WTC11 (cell line): ENCODE data around the gene SEL1L3. TPM values are rescaled to one million over a fixed set of nuclear protein-coding genes. Genes with fewer than 3 reads are reported as not detected.

ENCODE experiments used
- ATAC-seq: fragments of 200-7000 bp; cut with Tn5 transposase; 2 replicates; pipeline ENCODE4 v1.10.0; 2021; ENCODE audit warnings: mild to moderate bottlenecking, moderate library complexity
- CTCF ChIA-PET: fragments of 300-600 bp; sonication (Branson Sonifier 250); formaldehyde crosslinking; loops from one replicate; lab custom pipeline; 2021; ENCODE audit warnings: antibody characterized with exemption; lab: Charles Lee
- POLR2A ChIA-PET: fragments of 350-600 bp; sonication (Branson Sonifier 250); formaldehyde crosslinking; loops from one replicate; lab custom pipeline; 2021; ENCODE audit warnings: antibody characterized with exemption; lab: Charles Lee
- DNase-seq: peaks from one replicate; pipeline ENCODE4 v3.0.0; 2021; ENCODE audit warnings: low spot score
- H3K27ac Mint-ChIP-seq: 2 replicates; pipeline ENCODE4 v1.8.0; 2021; ENCODE audit warnings: mixed read lengths
- H3K27me3 Mint-ChIP-seq: 2 replicates; pipeline ENCODE4 v1.8.0; 2021; ENCODE audit warnings: low read depth, mild to moderate bottlenecking, moderate library complexity, mixed read lengths
- H3K36me3 Mint-ChIP-seq: 2 replicates; pipeline ENCODE4 v1.8.0; 2021; ENCODE audit warnings: mixed read lengths
- H3K4me1 Mint-ChIP-seq: 2 replicates; pipeline ENCODE4 v1.8.0; 2022; ENCODE audit warnings: mixed read lengths
- H3K4me3 Mint-ChIP-seq: 2 replicates; pipeline ENCODE4 v1.8.0; 2021; ENCODE audit warnings: mild to moderate bottlenecking, moderate library complexity, mixed read lengths
- H3K9me3 Mint-ChIP-seq: 2 replicates; pipeline ENCODE4 v1.8.0; 2021; ENCODE audit warnings: mixed read lengths
- ATF1 ChIP-seq: sonication (generic); formaldehyde crosslinking; IDR thresholded peaks from 2 replicates; pipeline ENCODE4 v1.8.1; 2023; ENCODE audit warnings: mild to moderate bottlenecking, moderate library complexity, missing genetic modification reagents
- CDX4 ChIP-seq: fragments of 250-450 bp; sonication (Bioruptor Pico); IDR thresholded peaks from 2 replicates; pipeline ENCODE4 v1.9.0; 2021; ENCODE audit warnings: moderate library complexity, mild to moderate bottlenecking, inconsistent platforms, borderline replicate concordance
- CREB1 ChIP-seq: sonication (generic); formaldehyde crosslinking; IDR thresholded peaks from 2 replicates; pipeline ENCODE4 v1.8.0; 2023; ENCODE audit warnings: mild to moderate bottlenecking, missing genetic modification reagents
- CREM ChIP-seq: sonication (generic); formaldehyde crosslinking; IDR thresholded peaks from 2 replicates; pipeline ENCODE4 v1.8.1; 2022; ENCODE audit warnings: mild to moderate bottlenecking, missing genetic modification reagents, moderate library complexity
- FOXJ3 ChIP-seq: sonication (generic); formaldehyde crosslinking; IDR thresholded peaks from 2 replicates; pipeline ENCODE4 v1.9.0; 2021; ENCODE audit warnings: missing genetic modification reagents, mild to moderate bottlenecking, borderline replicate concordance
- FOXP1 ChIP-seq: sonication (generic); formaldehyde crosslinking; IDR thresholded peaks from 2 replicates; pipeline ENCODE4 v1.8.0; 2022; ENCODE audit warnings: missing genetic modification reagents, mild to moderate bottlenecking, moderate library complexity, borderline replicate concordance
- GTF2I ChIP-seq: fragments of 250-450 bp; sonication (Bioruptor Pico); conservative IDR thresholded peaks from 2 replicates; pipeline ENCODE4 v1.4.0; 2021; ENCODE audit warnings: mild to moderate bottlenecking
- NFATC4 ChIP-seq: fragments of 250-450 bp; sonication (Bioruptor Pico); IDR thresholded peaks from 2 replicates; pipeline ENCODE4 v1.9.0; 2021; ENCODE audit warnings: mild to moderate bottlenecking
- NFE2L1 ChIP-seq: sonication (generic); formaldehyde crosslinking; IDR thresholded peaks from 2 replicates; pipeline ENCODE4 v1.8.1; 2023; ENCODE audit warnings: missing genetic modification reagents
- NR2C2 ChIP-seq: sonication (generic); formaldehyde crosslinking; IDR thresholded peaks from 2 replicates; pipeline ENCODE4 v1.8.0; 2022; ENCODE audit warnings: mild to moderate bottlenecking, missing genetic modification reagents
- NR3C1 ChIP-seq: sonication (generic); formaldehyde crosslinking; conservative IDR thresholded peaks from 2 replicates; pipeline ENCODE4 v1.8.1; 2023; ENCODE audit warnings: low read depth, mild to moderate bottlenecking, missing genetic modification reagents
- RELA ChIP-seq: sonication (generic); formaldehyde crosslinking; IDR thresholded peaks from 2 replicates; pipeline ENCODE4 v1.8.1; 2022; ENCODE audit warnings: missing genetic modification reagents, mild to moderate bottlenecking, borderline replicate concordance
- RORB ChIP-seq: fragments of 250-450 bp; sonication (Bioruptor Pico); IDR thresholded peaks from 2 replicates; pipeline ENCODE4 v1.9.0; 2021; ENCODE audit warnings: mild to moderate bottlenecking
- TEAD4 ChIP-seq: sonication (generic); formaldehyde crosslinking; IDR thresholded peaks from 2 replicates; pipeline ENCODE4 v1.8.0; 2022; ENCODE audit warnings: mild to moderate bottlenecking, missing genetic modification reagents
- TP53 ChIP-seq: sonication (generic); formaldehyde crosslinking; IDR thresholded peaks from 2 replicates; pipeline ENCODE4 v1.8.1; 2023; ENCODE audit warnings: mild to moderate bottlenecking, missing genetic modification reagents
- ZNF121 ChIP-seq: sonication (generic); formaldehyde crosslinking; IDR thresholded peaks from 2 replicates; pipeline ENCODE4 v1.8.0; 2023; ENCODE audit warnings: missing genetic modification reagents
- ZNF232 ChIP-seq: sonication (generic); formaldehyde crosslinking; IDR thresholded peaks from 2 replicates; pipeline ENCODE4 v1.8.0; 2022; ENCODE audit warnings: mild to moderate bottlenecking, missing genetic modification reagents
- ZNF423 ChIP-seq: fragments of 250-450 bp; sonication (Bioruptor Pico); IDR thresholded peaks from 2 replicates; pipeline ENCODE4 v2.1.2; 2022; ENCODE audit warnings: mild to moderate bottlenecking, moderate library complexity
- ZNF512 ChIP-seq: sonication (generic); formaldehyde crosslinking; IDR thresholded peaks from 2 replicates; pipeline ENCODE4 v1.8.1; 2022; ENCODE audit warnings: missing genetic modification reagents, borderline replicate concordance
- total RNA-seq: library from RNA; stranded (reverse); gene quantifications from 3 replicates; pipeline ENCODE4 v1.2.3, GENCODE V29; 2021
- TF ChIP-seq, protein P1 (sequence below): sonication (generic); formaldehyde crosslinking; IDR thresholded peaks from 2 replicates; pipeline ENCODE4 v1.8.0; 2022; ENCODE audit warnings: mild to moderate bottlenecking, missing genetic modification reagents
- TF ChIP-seq, protein P2 (sequence below): sonication (generic); formaldehyde crosslinking; IDR thresholded peaks from 2 replicates; pipeline ENCODE4 v1.8.0; 2022; ENCODE audit warnings: mild to moderate bottlenecking, missing genetic modification reagents
- TF ChIP-seq, protein P3 (sequence below): fragments of 250-450 bp; sonication (Bioruptor Pico); IDR thresholded peaks from 2 replicates; pipeline ENCODE4 v1.8.0; 2021; ENCODE audit warnings: mild to moderate bottlenecking
- TF ChIP-seq, protein P4 (sequence below): sonication (generic); formaldehyde crosslinking; IDR thresholded peaks from 2 replicates; pipeline ENCODE4 v1.8.0; 2022; ENCODE audit warnings: missing genetic modification reagents
- TF ChIP-seq, protein P5 (sequence below): sonication (generic); formaldehyde crosslinking; IDR thresholded peaks from 2 replicates; pipeline ENCODE4 v1.8.1; 2022; ENCODE audit warnings: low read depth, mild to moderate bottlenecking, moderate library complexity, missing genetic modification reagents, borderline replicate concordance

SEL1L3 gene
- total RNA-seq, 1 experiment from 2014 or later: 31.5 TPM

DNA sequence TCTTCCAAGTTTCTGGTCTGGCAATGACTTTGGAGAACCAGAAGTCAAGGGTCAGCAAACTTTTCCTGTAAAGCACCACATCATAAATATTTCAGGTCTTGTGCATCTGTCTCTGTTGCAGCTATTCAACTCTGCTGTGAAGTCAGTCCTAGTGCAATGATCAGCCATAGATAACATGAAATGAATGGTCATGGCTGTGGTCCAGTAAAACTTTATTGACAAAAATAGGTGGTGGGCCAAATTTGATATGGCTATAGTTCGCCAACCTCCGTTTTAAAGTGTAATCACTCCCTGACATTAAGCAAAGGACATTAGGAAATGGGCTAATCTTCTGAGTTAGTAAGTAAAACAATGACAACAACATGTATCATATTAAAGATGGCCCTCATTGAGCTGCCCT, 20.8 kb upstream of the SEL1L3 start:
- Mint-ChIP-seq H3K4me3 (no peak overlapping the region), H3K27ac (no peak overlapping the region), H3K27me3 (no peaks in the 10 kb centered on the region), H3K36me3 (no peaks in the 10 kb centered on the region), H3K9me3 (peaks cover 4% of the 10 kb centered on the region; the same call in 1 of the 2 replicates), H3K4me1 (peaks cover 3% of the 10 kb centered on the region)
- ATAC-seq (no peak), DNase-seq (no peak)
- TF ChIP-seq, protein P1, sequence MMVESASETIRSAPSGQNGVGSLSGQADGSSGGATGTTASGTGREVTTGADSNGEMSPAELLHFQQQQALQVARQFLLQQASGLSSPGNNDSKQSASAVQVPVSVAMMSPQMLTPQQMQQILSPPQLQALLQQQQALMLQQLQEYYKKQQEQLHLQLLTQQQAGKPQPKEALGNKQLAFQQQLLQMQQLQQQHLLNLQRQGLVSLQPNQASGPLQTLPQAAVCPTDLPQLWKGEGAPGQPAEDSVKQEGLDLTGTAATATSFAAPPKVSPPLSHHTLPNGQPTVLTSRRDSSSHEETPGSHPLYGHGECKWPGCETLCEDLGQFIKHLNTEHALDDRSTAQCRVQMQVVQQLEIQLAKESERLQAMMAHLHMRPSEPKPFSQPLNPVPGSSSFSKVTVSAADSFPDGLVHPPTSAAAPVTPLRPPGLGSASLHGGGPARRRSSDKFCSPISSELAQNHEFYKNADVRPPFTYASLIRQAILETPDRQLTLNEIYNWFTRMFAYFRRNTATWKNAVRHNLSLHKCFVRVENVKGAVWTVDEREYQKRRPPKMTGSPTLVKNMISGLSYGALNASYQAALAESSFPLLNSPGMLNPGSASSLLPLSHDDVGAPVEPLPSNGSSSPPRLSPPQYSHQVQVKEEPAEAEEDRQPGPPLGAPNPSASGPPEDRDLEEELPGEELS (CRISPR knock-in tag): no peak
- TF ChIP-seq ZNF121: no peak
- TF ChIP-seq, protein P2, sequence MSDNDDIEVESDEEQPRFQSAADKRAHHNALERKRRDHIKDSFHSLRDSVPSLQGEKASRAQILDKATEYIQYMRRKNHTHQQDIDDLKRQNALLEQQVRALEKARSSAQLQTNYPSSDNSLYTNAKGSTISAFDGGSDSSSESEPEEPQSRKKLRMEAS (CRISPR knock-in tag): no peak
- no peak for TF ChIP-seq GTF2I (CRISPR knock-in tag)
- TF ChIP-seq ZNF232 (CRISPR knock-in tag): no peak
- no peak for TF ChIP-seq NFATC4 (CRISPR knock-in tag)
- no peak for TF ChIP-seq FOXJ3 (CRISPR knock-in tag)
- no peak for TF ChIP-seq RORB (CRISPR knock-in tag)
- TF ChIP-seq ZNF423 (CRISPR knock-in tag): no peak
- no peak for TF ChIP-seq CDX4 (CRISPR knock-in tag)
- no peak for TF ChIP-seq FOXP1
- TF ChIP-seq NR2C2 (CRISPR knock-in tag): no peak
- no peak for TF ChIP-seq RELA (CRISPR knock-in tag)
- no peak for TF ChIP-seq TEAD4 (CRISPR knock-in tag)
- TF ChIP-seq ZNF512 (CRISPR knock-in tag): no peak
- TF ChIP-seq TP53 (CRISPR knock-in tag): no peak
- ChIA-PET CTCF (no interaction called here), POLR2A (no interaction called here)

DNA sequence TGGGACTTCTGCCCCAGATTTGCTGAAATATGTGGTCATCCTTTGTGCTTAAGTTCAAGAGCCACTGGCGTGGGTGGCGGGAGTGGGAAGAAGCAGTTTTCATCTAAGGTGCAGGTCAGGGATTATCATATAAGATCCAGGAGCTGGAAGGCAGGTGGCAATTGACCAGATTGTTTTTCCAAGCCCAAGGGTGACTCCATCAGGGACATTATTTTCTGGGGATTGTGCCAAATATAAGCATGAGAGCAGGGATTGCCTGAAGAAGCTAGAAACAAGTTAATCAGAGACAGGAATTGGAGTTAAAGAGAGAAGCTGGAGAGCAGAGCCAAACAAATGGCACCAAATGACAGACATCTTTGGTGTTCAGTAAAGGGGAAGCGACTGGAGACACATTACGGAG, 19.4 kb upstream of the SEL1L3 start:
- Mint-ChIP-seq H3K27me3 (no peaks in the 10 kb centered on the region), H3K9me3 (peaks cover 4% of the 10 kb centered on the region; the same call in 1 of the 2 replicates), H3K36me3 (no peaks in the 10 kb centered on the region), H3K4me3 (no peak overlapping the region), H3K4me1 (peaks cover 3% of the 10 kb centered on the region), H3K27ac (no peak overlapping the region)
- ATAC-seq (no peak), DNase-seq (no peak)
- TF ChIP-seq CREB1 (CRISPR knock-in tag): no peak
- TF ChIP-seq, protein P3, sequence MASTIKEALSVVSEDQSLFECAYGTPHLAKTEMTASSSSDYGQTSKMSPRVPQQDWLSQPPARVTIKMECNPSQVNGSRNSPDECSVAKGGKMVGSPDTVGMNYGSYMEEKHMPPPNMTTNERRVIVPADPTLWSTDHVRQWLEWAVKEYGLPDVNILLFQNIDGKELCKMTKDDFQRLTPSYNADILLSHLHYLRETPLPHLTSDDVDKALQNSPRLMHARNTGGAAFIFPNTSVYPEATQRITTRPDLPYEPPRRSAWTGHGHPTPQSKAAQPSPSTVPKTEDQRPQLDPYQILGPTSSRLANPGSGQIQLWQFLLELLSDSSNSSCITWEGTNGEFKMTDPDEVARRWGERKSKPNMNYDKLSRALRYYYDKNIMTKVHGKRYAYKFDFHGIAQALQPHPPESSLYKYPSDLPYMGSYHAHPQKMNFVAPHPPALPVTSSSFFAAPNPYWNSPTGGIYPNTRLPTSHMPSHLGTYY: no peak
- TF ChIP-seq, protein P4, sequence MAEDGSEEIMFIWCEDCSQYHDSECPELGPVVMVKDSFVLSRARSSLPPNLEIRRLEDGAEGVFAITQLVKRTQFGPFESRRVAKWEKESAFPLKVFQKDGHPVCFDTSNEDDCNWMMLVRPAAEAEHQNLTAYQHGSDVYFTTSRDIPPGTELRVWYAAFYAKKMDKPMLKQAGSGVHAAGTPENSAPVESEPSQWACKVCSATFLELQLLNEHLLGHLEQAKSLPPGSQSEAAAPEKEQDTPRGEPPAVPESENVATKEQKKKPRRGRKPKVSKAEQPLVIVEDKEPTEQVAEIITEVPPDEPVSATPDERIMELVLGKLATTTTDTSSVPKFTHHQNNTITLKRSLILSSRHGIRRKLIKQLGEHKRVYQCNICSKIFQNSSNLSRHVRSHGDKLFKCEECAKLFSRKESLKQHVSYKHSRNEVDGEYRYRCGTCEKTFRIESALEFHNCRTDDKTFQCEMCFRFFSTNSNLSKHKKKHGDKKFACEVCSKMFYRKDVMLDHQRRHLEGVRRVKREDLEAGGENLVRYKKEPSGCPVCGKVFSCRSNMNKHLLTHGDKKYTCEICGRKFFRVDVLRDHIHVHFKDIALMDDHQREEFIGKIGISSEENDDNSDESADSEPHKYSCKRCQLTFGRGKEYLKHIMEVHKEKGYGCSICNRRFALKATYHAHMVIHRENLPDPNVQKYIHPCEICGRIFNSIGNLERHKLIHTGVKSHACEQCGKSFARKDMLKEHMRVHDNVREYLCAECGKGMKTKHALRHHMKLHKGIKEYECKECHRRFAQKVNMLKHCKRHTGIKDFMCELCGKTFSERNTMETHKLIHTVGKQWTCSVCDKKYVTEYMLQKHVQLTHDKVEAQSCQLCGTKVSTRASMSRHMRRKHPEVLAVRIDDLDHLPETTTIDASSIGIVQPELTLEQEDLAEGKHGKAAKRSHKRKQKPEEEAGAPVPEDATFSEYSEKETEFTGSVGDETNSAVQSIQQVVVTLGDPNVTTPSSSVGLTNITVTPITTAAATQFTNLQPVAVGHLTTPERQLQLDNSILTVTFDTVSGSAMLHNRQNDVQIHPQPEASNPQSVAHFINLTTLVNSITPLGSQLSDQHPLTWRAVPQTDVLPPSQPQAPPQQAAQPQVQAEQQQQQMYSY (CRISPR knock-in tag): no peak
- TF ChIP-seq CREM (CRISPR knock-in tag): no peak
- no peak for TF ChIP-seq ATF1 (CRISPR knock-in tag)
- no peak for TF ChIP-seq NR3C1 (CRISPR knock-in tag)
- TF ChIP-seq TEAD4 (CRISPR knock-in tag): no peak
- TF ChIP-seq, protein P5, sequence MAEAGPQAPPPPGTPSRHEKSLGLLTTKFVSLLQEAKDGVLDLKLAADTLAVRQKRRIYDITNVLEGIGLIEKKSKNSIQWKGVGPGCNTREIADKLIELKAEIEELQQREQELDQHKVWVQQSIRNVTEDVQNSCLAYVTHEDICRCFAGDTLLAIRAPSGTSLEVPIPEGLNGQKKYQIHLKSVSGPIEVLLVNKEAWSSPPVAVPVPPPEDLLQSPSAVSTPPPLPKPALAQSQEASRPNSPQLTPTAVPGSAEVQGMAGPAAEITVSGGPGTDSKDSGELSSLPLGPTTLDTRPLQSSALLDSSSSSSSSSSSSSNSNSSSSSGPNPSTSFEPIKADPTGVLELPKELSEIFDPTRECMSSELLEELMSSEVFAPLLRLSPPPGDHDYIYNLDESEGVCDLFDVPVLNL (CRISPR knock-in tag): no peak
- TF ChIP-seq ZNF121: no peak
- no peak for TF ChIP-seq NFE2L1 (CRISPR knock-in tag)
- ChIA-PET CTCF (no interaction called here), POLR2A (no interaction called here)
